ENCODE data around the gene ZBTB48.

GRCh38 chr1:6580119-6580592 is 362 bp downstream of the ZBTB48 start:
- no peak for TF ChIP-seq EZH2phosphoT487 (conservative IDR thresholded peaks at IDR 0.05; ENCODE audit: low read length)
- TF ChIP-seq CTCF (IDR thresholded peaks at IDR 0.05; ENCODE audit: insufficient read depth, low read length, poor library complexity, severe bottlenecking) = no peak

Measured in SU-DHL-6 (cell line).